Pancreas (tissue), 10 donors: Measurements from ENCODE around the gene RALGDS. TPM values are rescaled to one million over a fixed set of nuclear protein-coding genes. Genes with fewer than 3 reads are reported as not detected.

Experiments used
- ATAC-seq, 4 donors: fragments of 200-7000 bp; cut with Tn5 transposase; one replicate each; pipeline versions ENCODE4 v1.8.0 to v1.9.1; 2020; ENCODE audit warnings: mild to moderate bottlenecking in 4 of 4, moderate library complexity in 4 of 4
- DNase-seq, 6 donors: peaks; one replicate each; pipeline ENCODE4 v3.0.0-alpha.2; 2020
- FAIRE-seq: peaks from 2 replicates; lab custom pipeline; 2012; peaks lifted over from hg19 to GRCh38; lab: Jason Lieb, UNC
- H3K27ac ChIP-seq, 4 donors: fragments of 200-600 bp; sonication (generic); 1 replicate in 3 of 4; 2 replicates in 1 of 4; pipeline versions ENCODE4 v1.5.0 to v1.8.0; 2020
- H3K27me3 ChIP-seq, 4 donors: fragments of 200-600 bp; one replicate each; pipeline ENCODE4 v1.8.0; 2021
- H3K36me3 ChIP-seq, 3 donors: fragments of 200-600 bp; sonication (generic) in 1 of 3; one replicate each; pipeline versions ENCODE4 v1.5.0 to v1.8.0; 2020 to 2021
- H3K4me1 ChIP-seq, 3 donors: fragments of 200-600 bp; one replicate each; pipeline ENCODE4 v1.8.0; 2021
- H3K4me3 ChIP-seq, 4 donors: fragments of 200-600 bp; sonication (generic) in 2 of 4; one replicate each; pipeline versions ENCODE4 v1.5.0 to v1.8.0; 2020 to 2021
- H3K9me3 ChIP-seq, 4 donors: fragments of 200-600 bp; one replicate each; pipeline ENCODE4 v1.8.0; 2021
- WGBS, 2 donors: extraction: QIAGEN DNeasy Blood & Tissue Kit; methylation state at CpG; one replicate each; pipeline ENCODE4 v1.1.7; 2013; 5-methylcytosine and 5-hydroxymethylcytosine counted together
- intact Hi-C, 3 donors: fragments of 100-400 bp; cut with DNase I; formaldehyde crosslinking; loops; one replicate each; pipeline versions ENCODE4 v1.11.1 to v1.14.2; 2022
- polyA plus RNA-seq, 2 donors: library from polyadenylated mRNA; stranded (reverse); fragments of 200-250 nt; gene quantifications; one replicate each; pipeline ENCODE4 v1.2.3, GENCODE V29; 2013
- total RNA-seq, 6 donors: library from RNA; stranded (reverse); fragmentation: NEBNext Ultra II Directional in 4 of 6; extraction: Animal tissue kit (Norgen Biotek cat#: 25700) in 4 of 6; gene quantifications; one replicate each; pipeline versions ENCODE4 v1.2.1 to v1.2.4, GENCODE V29; 2021 to 2023
- TF ChIP-seq, protein P1 (sequence below), 4 donors: fragments of 200-600 bp; sonication (generic) in 3 of 4; IDR thresholded peaks; one replicate each; pipeline versions ENCODE4 v1.5.0 to v1.8.0; 2021; ENCODE audit warnings: antibody characterized with exemption in 4 of 4
- donor health status: healthy with polysubstance abuse.
- donor health status: DM: no; HTN: no; CAD: no; lungs with moderate emphysema.
- donor health status: DM: no; HTN: no; CAD: no.
- donor health status: control.
- donor health status: control.
- donor health status: Bipolar disorder and iron deficiency.
- donor health status: DM: yes; HTN: yes; CAD: no.
- donor health status: DM: no; HTN: no; CAD: no.
- donor health status: DM: no; HTN: no; CAD: no.
- donor health status: DM: yes; HTN: yes; CAD: no.

The RALGDS gene
- total and polyA plus RNA-seq, 8 donors, result 16.1 to 69.7 (median 20.5) TPM

DNA sequence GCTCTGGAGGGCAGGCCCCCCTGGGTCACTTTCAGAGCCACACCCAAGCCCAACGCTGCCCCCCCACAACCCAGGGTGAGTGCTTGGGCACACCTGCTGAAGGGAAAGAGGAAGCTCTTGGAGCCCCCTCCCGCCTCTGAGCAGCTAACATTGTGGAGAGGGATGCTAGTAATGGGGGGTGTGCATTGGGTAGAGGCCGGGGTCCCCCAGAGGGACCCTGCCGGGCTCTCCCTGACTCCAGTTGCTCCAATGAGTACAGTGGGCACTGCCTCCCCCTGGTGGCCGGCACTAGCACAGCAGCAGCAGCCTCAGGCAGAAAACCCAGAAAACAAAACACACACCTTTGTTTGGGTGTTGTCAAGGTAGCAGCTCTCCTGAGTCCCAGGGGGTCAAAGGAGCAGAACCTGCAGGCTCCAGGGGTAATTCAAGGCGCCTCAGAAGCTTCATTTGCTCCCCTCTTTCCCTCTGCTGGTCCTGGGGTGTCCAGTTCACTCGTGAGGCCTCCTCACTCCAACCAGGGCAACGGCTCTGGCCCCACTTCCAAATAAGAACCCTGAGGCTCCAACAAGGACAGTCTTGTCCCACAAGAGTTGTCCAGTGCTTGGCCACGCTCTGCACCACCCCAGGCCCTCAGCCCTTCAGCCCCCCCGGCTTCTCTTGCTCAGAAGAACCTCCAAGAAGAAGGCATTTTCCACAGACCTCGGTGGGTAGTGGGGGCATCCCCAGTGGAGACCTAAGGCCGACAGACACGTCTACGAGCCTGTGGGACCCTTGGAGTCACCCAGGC, 26.6 kb upstream of the RALGDS start:
- TF ChIP-seq, protein P1, sequence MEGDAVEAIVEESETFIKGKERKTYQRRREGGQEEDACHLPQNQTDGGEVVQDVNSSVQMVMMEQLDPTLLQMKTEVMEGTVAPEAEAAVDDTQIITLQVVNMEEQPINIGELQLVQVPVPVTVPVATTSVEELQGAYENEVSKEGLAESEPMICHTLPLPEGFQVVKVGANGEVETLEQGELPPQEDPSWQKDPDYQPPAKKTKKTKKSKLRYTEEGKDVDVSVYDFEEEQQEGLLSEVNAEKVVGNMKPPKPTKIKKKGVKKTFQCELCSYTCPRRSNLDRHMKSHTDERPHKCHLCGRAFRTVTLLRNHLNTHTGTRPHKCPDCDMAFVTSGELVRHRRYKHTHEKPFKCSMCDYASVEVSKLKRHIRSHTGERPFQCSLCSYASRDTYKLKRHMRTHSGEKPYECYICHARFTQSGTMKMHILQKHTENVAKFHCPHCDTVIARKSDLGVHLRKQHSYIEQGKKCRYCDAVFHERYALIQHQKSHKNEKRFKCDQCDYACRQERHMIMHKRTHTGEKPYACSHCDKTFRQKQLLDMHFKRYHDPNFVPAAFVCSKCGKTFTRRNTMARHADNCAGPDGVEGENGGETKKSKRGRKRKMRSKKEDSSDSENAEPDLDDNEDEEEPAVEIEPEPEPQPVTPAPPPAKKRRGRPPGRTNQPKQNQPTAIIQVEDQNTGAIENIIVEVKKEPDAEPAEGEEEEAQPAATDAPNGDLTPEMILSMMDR (IDR thresholded peaks at IDR 0.05), result peak; percentile 94 to 98 (median 98)
- intact Hi-C loops, result loop anchor here in 1 of 3 donors (5.0 kb wide), 1 partner anchor 105 kb away; no protein-coding TSS in a partner anchor
- ATAC-seq, result peak; percentile 41 to 61 (median 56)
- 22 to 25% methylated on average over 13 to 14 of the region's 14 CpGs for WGBS, 2 donors
- H3K27ac ChIP-seq, result peak overlapping the region; percentile 72 to 84 (median 79)
- FAIRE-seq, result no peak
- no peaks in the 10 kb centered on the region for H3K27me3 ChIP-seq
- DNase-seq, result peak; percentile 78 to 94 (median 87)
- no peaks in the 10 kb centered on the region for H3K36me3 ChIP-seq
- peak overlapping the region in 3 of 4 donors; percentile 47 to 87 (median 65) for H3K4me3 ChIP-seq
- no peaks in the 10 kb centered on the region for H3K9me3 ChIP-seq
- H3K4me1 ChIP-seq, result peaks cover 6 to 26% (median 8%) of the 10 kb centered on the region in 3 donors

DNA sequence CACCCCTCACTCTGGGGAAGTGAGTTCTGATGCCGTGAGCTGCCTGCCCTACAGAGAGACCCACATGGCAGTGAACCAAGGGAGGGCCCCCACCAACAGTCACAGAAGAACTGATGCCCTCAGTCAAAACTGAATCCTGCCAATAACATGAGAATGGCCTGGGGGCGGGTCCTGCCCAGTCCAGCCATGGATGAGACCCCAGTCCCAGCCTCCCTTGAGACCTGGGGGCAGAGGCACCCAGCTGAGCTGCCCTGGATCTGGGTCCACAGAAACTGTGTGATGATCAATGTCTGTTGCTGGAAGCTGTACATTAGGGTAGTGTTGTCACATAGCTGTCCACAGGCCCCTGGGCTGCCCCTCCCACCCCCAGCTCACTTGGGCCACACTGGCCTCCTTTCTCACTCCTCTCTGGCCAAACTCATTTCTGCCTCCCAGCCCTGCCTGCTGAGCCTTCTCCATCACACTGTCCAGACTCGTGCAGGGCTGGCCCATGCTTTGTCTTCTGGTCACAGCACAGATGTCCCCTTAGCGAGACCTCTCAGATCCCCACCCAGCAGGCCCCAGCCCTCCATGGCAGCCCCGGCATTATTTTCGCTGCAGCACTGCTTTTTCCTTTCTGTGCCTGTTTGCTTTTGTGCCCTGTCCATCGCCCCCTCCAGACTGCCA, 25.8 kb upstream of the RALGDS start:
- peak overlapping the region in 1 of 4 donors; percentile 84 for H3K27ac ChIP-seq
- WGBS, 2 donors, result 55 to 65% methylated on average over 7 of the region's 7 CpGs
- no peak for FAIRE-seq
- no peaks in the 10 kb centered on the region for H3K36me3 ChIP-seq
- peak in 2 of 6 donors; percentile 24 to 50 for DNase-seq
- peak overlapping the region in 2 of 4 donors; percentile 65 to 87 for H3K4me3 ChIP-seq
- H3K9me3 ChIP-seq, result no peaks in the 10 kb centered on the region
- no peaks in the 10 kb centered on the region for H3K27me3 ChIP-seq
- H3K4me1 ChIP-seq, result peaks cover 6 to 32% (median 8%) of the 10 kb centered on the region in 3 donors
- intact Hi-C loops, result loop anchor here in 1 of 3 donors (5.0 kb wide), 1 partner anchor 105 kb away; no protein-coding TSS in a partner anchor
- TF ChIP-seq, protein P1 (IDR thresholded peaks at IDR 0.05), result no peak
- ATAC-seq, result no peak

DNA sequence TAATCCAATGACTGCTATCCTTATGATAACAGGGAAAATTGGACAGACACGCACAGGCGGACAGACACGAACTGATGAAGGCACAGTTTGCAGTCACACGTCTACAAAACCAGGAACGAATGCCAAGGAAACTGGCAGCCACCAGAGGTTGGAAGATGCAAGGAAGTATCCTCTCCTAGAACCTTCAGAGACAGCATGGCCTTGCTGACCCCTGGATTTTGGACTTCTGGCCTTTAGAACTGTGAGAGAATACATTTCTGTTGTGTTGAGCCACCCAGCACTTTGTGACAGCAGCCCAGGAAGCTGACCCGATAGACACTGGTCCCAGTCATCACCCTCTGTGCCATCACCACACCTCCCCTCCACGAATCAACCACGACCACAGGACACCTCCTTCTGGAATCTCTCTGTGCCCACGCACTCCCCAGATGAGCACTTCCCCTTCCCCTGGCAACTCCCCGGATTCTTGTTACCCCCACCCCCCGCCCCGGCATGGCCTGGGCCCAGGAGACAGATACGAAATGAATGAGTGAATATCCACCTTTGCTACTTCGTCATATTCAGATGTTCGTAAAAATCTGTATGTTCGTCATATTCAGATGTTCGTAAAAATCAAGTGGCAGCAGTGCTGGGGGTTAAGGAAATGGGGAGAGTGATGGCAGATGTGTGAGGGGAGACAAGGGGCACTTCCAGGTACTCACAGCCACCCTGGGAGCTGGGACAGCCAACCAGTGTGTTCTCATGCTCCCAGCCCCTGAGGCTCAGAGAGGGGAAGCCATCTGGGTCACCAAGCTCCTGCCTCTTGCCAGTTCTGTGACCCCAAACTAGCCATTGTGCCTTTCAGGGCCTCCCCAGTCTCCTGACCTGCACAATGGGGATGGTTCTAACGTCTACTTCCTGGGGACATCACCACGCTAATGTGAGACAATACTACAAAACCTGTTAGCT, 24.1 kb upstream of the RALGDS start:
- WGBS, 2 donors, result 77 to 78% methylated on average over 19 of the region's 19 CpGs
- TF ChIP-seq, protein P1 (IDR thresholded peaks at IDR 0.05), result no peak
- FAIRE-seq (no peak), ATAC-seq (no peak), DNase-seq (peak in 1 of 6 donors; percentile 21)
- Histone ChIP-seq H3K36me3 (no peaks in the 10 kb centered on the region), H3K4me1 (peaks cover 6 to 36% (median 8%) of the 10 kb centered on the region in 3 donors), H3K4me3 (no peak overlapping the region), H3K27me3 (no peaks in the 10 kb centered on the region), H3K9me3 (no peaks in the 10 kb centered on the region), H3K27ac (no peak overlapping the region)
- intact Hi-C loops, result loop anchor here in 2 of 3 donors (2.0 to 5.0 kb wide), 3 partner anchors 38 to 103 kb away; no protein-coding TSS in a partner anchor

DNA sequence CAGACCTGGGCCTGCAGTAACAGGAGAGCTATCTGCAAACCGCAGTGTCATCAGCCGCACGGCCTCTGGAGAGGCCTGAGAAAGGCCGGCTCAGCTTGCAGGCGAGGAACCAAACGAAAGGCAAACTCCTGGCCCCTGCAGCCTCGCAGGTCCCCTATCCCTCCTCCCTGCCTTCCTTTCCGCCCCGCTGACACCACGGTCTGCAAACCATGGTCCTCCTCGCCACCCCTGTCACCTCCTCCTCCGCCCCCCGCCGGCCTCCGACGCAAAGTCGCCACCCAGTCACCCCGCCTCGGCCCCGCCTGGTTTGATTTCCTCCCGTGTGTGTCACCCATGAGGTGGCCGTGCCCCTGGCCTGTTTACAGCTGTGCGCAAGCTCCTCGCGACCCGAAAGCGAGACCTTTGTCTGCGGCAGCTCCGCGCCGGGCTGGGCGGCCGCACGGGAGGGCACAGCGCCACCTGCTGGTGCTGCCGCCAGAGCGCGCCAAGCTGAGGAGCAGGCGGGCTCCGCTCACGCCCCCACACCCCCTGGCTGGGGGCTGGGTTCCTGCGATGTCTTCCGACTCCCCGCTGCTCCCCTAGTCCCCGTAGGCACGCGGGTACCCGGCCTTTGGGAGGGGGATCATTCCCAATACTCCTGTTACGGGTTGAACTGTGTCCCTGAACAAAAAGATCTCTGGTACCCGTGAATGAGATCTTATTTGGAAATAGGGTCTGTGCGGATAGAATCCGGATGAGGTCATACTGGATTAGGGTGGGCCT, 23.3 kb upstream of the RALGDS start:
- WGBS, 2 donors, result 9 to 10% methylated on average over 52 of the region's 52 CpGs
- ATAC-seq (peak in 3 of 4 donors; percentile 30 to 53 (median 50)), DNase-seq (peak in 5 of 6 donors; percentile 68 to 92 (median 82)), FAIRE-seq (no peak)
- TF ChIP-seq, protein P1 (IDR thresholded peaks at IDR 0.05), result peak; percentile 90 to 98 (median 97)
- Histone ChIP-seq H3K27ac (peak overlapping the region in 1 of 4 donors; percentile 16), H3K27me3 (no peaks in the 10 kb centered on the region), H3K4me3 (peak overlapping the region in 2 of 4 donors; percentile 23 to 27), H3K36me3 (no peaks in the 10 kb centered on the region), H3K9me3 (no peaks in the 10 kb centered on the region), H3K4me1 (peaks cover 6 to 36% (median 8%) of the 10 kb centered on the region in 3 donors)
- intact Hi-C loops, result loop anchor here in 2 of 3 donors (2.0 to 5.0 kb wide), 3 partner anchors 37 to 102 kb away; no protein-coding TSS in a partner anchor
